Small intestine (tissue), 7 donors: ENCODE data around the gene BCL2L12. TPM values are rescaled to one million over a fixed set of nuclear protein-coding genes. Genes with fewer than 3 reads are reported as not detected.

Experiments
- DNase-seq, 2 donors: peaks; one replicate each; pipeline versions ENCODE4 v3.0.0 to v3.0.0-alpha.2; 2013
- FAIRE-seq: peaks from 2 replicates; lab custom pipeline; 2012; peaks lifted over from hg19 to GRCh38; lab: Jason Lieb, UNC
- H3K27ac ChIP-seq, 3 donors: one replicate each; pipeline ENCODE4 v1.5.1; 2013; ENCODE audit warnings: low read length in 2 of 3, mild to moderate bottlenecking in 2 of 3, control low read depth in 1 of 3, inconsistent platforms in 1 of 3, low read depth in 1 of 3, moderate library complexity in 1 of 3
- H3K27me3 ChIP-seq, 3 donors: one replicate each; pipeline ENCODE4 v1.6.1; 2013; ENCODE audit warnings: low read length in 3 of 3, inconsistent platforms in 1 of 3; ENCODE audit not compliant: control insufficient read depth in 3 of 3, insufficient read depth in 3 of 3
- H3K36me3 ChIP-seq, 3 donors: one replicate each; pipeline ENCODE4 v1.6.1; 2013; ENCODE audit warnings: low read length in 3 of 3, inconsistent platforms in 1 of 3, low read depth in 1 of 3, mild to moderate bottlenecking in 1 of 3, moderate library complexity in 1 of 3; ENCODE audit not compliant: control insufficient read depth in 3 of 3, insufficient read depth in 2 of 3
- H3K4me1 ChIP-seq, 3 donors: one replicate each; pipeline ENCODE4 v1.6.1; 2013; ENCODE audit warnings: low read length in 2 of 3, inconsistent platforms in 1 of 3, low read depth in 1 of 3, mild to moderate bottlenecking in 1 of 3, moderate library complexity in 1 of 3; ENCODE audit not compliant: control insufficient read depth in 3 of 3, insufficient read depth in 2 of 3
- H3K4me3 ChIP-seq, 3 donors: one replicate each; pipeline ENCODE4 v1.5.1; 2013; ENCODE audit warnings: low read length in 3 of 3, control low read depth in 1 of 3, inconsistent platforms in 1 of 3, low read depth in 1 of 3, mild to moderate bottlenecking in 1 of 3, moderate library complexity in 1 of 3
- H3K9me3 ChIP-seq, 2 donors: one replicate each; pipeline ENCODE4 v1.6.1; 2013; ENCODE audit warnings: low read depth in 1 of 2, low read length in 1 of 2; ENCODE audit not compliant: control insufficient read depth in 2 of 2, insufficient read depth in 1 of 2
- WGBS, 3 donors: extraction: QIAGEN DNeasy Blood & Tissue Kit; methylation state at CpG; one replicate each; pipeline ENCODE4 v1.1.7; 2013; 5-methylcytosine and 5-hydroxymethylcytosine counted together
- polyA plus RNA-seq, 4 donors: library from polyadenylated mRNA; stranded (reverse) in 3 of 4; unstranded in 1 of 4; fragments of 200-250 nt in 3 of 4; fragments of 120-200 nt in 1 of 4; gene quantifications; one replicate each; pipeline versions ENCODE4 v1.2.1 to v1.2.3, GENCODE V29; 2013
- donor health status: healthy with polysubstance abuse.
- donor health status: control.
- donor health status: control.
- donor health status: Bipolar disorder and iron deficiency.
- donor health status: healthy.

Gene BCL2L12
- polyA plus RNA-seq, 4 donors = 11.2 to 36.6 (median 17.1) TPM

- FAIRE-seq = no peak
- Histone ChIP-seq H3K27me3 (no peaks in the 10 kb centered on the region), H3K4me3 (peak within 1 kb of the TSS; percentile 84 to 100 (median 91)), H3K36me3 (peaks cover under 1 to 38% (median 5%) of the 10 kb centered on the region in 3 donors), H3K9me3 (no peaks in the 10 kb centered on the region), H3K27ac (peak within 1 kb of the TSS; percentile 80 to 98 (median 95)), H3K4me1 (peaks cover 2 to 22% (median 7%) of the 10 kb centered on the region in 3 donors)
- WGBS, 3 donors = 0 to 1% (median 1%) methylated on average over 40 to 57 of the region's 57 CpGs
- peak in 1 of 2 donors; percentile 19 for DNase-seq
Measured at GRCh38 chr19:49677231-49677900, 11.6 kb downstream of the BCL2L12 start, which contains the start of gene PRMT1. TSS of gene PRMT1 (plus strand) at chr19:49677271. CDS start at chr19:49677281, 10 bp downstream.

- Histone ChIP-seq H3K9me3 (no peaks in the 10 kb centered on the region), H3K27ac (peak overlapping the region; percentile 80 to 96 (median 95)), H3K36me3 (peaks cover 3 to 43% (median 8%) of the 10 kb centered on the region in 3 donors), H3K4me3 (peak overlapping the region; percentile 84 to 100 (median 91)), H3K4me1 (peaks cover 2 to 22% (median 7%) of the 10 kb centered on the region in 3 donors), H3K27me3 (no peaks in the 10 kb centered on the region)
- 1 to 2% (median 1%) methylated on average over 21 of the region's 21 CpGs for WGBS, 3 donors
- FAIRE-seq (no peak), DNase-seq (peak; percentile 60 to 87)
Measured at GRCh38 chr19:49677901-49678674, 12.4 kb downstream of the BCL2L12 start.

GRCh38 chr19:49678985-49679770, 13.4 kb downstream of the BCL2L12 start:
- Histone ChIP-seq H3K36me3 (peaks cover 3 to 49% (median 8%) of the 10 kb centered on the region in 3 donors), H3K27me3 (no peaks in the 10 kb centered on the region), H3K27ac (peak overlapping the region in 1 of 3 donors; percentile 5), H3K4me3 (no peak overlapping the region), H3K4me1 (peaks cover 2 to 22% (median 7%) of the 10 kb centered on the region in 3 donors), H3K9me3 (no peaks in the 10 kb centered on the region)
- DNase-seq = no peak
- WGBS, 3 donors = 46 to 57% (median 49%) methylated on average over 12 of the region's 12 CpGs
- FAIRE-seq = no peak

- 61 to 62% (median 61%) methylated on average over 10 of the region's 10 CpGs for WGBS, 3 donors
- no peaks in the 10 kb centered on the region for H3K27me3 ChIP-seq
- peaks cover 2 to 22% (median 7%) of the 10 kb centered on the region in 3 donors for H3K4me1 ChIP-seq
- no peak for DNase-seq
- H3K9me3 ChIP-seq = no peaks in the 10 kb centered on the region
- H3K4me3 ChIP-seq = peak overlapping the region in 1 of 3 donors; percentile 16
- FAIRE-seq = no peak
- peaks cover 3 to 56% (median 8%) of the 10 kb centered on the region in 3 donors for H3K36me3 ChIP-seq
- peak overlapping the region in 2 of 3 donors; percentile 5 to 60 for H3K27ac ChIP-seq
Measured at GRCh38 chr19:49679771-49680413, 14.2 kb downstream of the BCL2L12 start.

GRCh38 chr19:49680421-49681351, 15.0 kb downstream of the BCL2L12 start:
- H3K4me1 ChIP-seq = peaks cover 2 to 22% (median 7%) of the 10 kb centered on the region in 3 donors
- no peaks in the 10 kb centered on the region for H3K27me3 ChIP-seq
- peaks cover 7 to 64% (median 8%) of the 10 kb centered on the region in 3 donors for H3K36me3 ChIP-seq
- peak overlapping the region in 1 of 3 donors; percentile 16 for H3K4me3 ChIP-seq
- DNase-seq (peak; percentile 82 to 95), FAIRE-seq (no peak)
- 32 to 37% (median 35%) methylated on average over 40 of the region's 40 CpGs for WGBS, 3 donors
- H3K9me3 ChIP-seq = no peaks in the 10 kb centered on the region
- H3K27ac ChIP-seq = peak overlapping the region in 2 of 3 donors; percentile 5 to 60

GRCh38 chr19:49681830-49682229, 16.1 kb downstream of the BCL2L12 start:
- H3K4me3 ChIP-seq = no peak overlapping the region
- FAIRE-seq (no peak), DNase-seq (no peak)
- peaks cover 11 to 74% (median 12%) of the 10 kb centered on the region in 3 donors for H3K36me3 ChIP-seq
- no peaks in the 10 kb centered on the region for H3K27me3 ChIP-seq
- no peaks in the 10 kb centered on the region for H3K9me3 ChIP-seq
- 85 to 94% (median 92%) methylated on average over 19 of the region's 19 CpGs for WGBS, 3 donors
- no peak overlapping the region for H3K27ac ChIP-seq
- peaks cover 2 to 18% (median 7%) of the 10 kb centered on the region in 3 donors for H3K4me1 ChIP-seq

GRCh38 chr19:49682274-49682673, 16.5 kb downstream of the BCL2L12 start:
- H3K36me3 ChIP-seq = peaks cover 12 to 79% (median 12%) of the 10 kb centered on the region in 3 donors
- FAIRE-seq = no peak
- DNase-seq = no peak
- H3K27me3 ChIP-seq = no peaks in the 10 kb centered on the region
- WGBS, 3 donors = 86 to 98% (median 90%) methylated on average over 8 of the region's 8 CpGs
- no peak overlapping the region for H3K4me3 ChIP-seq
- peaks cover 2 to 18% (median 7%) of the 10 kb centered on the region in 3 donors for H3K4me1 ChIP-seq
- H3K9me3 ChIP-seq = no peaks in the 10 kb centered on the region
- H3K27ac ChIP-seq = no peak overlapping the region
